Stimulated activated CD4-positive, alpha-beta T cell treated with anti-CD3 and anti-CD28 coated beads, Interleukin-4, amount 100 ng/mL, for 4 hours (primary cell): ENCODE measurements around the gene FCGBP.
"Not testable (repeated sequence)": the region's sequence is repeated elsewhere in the genome, so short reads cannot be mapped to it uniquely, and the experiment has no call there.

ENCODE experiments used
- DNase-seq, 2 experiments: peaks; one replicate each; pipeline ENCODE4 v3.0.0-alpha.2; 2020

The FCGBP gene

GRCh38 chr19:39916236-39916635 lies 18.2 kb downstream of the FCGBP start:
- no peak for DNase-seq

GRCh38 chr19:39915848-39916215 lies 18.6 kb downstream of the FCGBP start:
- no peak for DNase-seq

- no peak for DNase-seq
Measured at GRCh38 chr19:39915101-39915847, 19.2 kb downstream of the FCGBP start.

GRCh38 chr19:39913682-39914333 lies 20.6 kb downstream of the FCGBP start:
- DNase-seq: no peak

GRCh38 chr19:39908803-39909202 lies 25.6 kb downstream of the FCGBP start:
- no peak for DNase-seq

GRCh38 chr19:39906820-39907611 lies 27.4 kb downstream of the FCGBP start:
- no peak for DNase-seq

- no peak for DNase-seq
Measured at GRCh38 chr19:39906283-39906682, 28.2 kb downstream of the FCGBP start.

GRCh38 chr19:39903486-39904091 lies 30.8 kb downstream of the FCGBP start:
- not testable (repeated sequence) for DNase-seq

GRCh38 chr19:39902326-39902725 lies 32.1 kb downstream of the FCGBP start:
- not testable (repeated sequence) for DNase-seq

GRCh38 chr19:39901681-39902080 lies 32.8 kb downstream of the FCGBP start:
- not testable (repeated sequence) for DNase-seq

- DNase-seq: not testable (repeated sequence)
Measured at GRCh38 chr19:39898858-39899257, 35.6 kb downstream of the FCGBP start.

GRCh38 chr19:39897511-39898245 lies 36.8 kb downstream of the FCGBP start:
- DNase-seq: peak; percentile 27 to 37

GRCh38 chr19:39895096-39895495 lies 39.3 kb downstream of the FCGBP start:
- DNase-seq: not testable (repeated sequence)

GRCh38 chr19:39894236-39894606 lies 40.2 kb downstream of the FCGBP start:
- DNase-seq: not testable (repeated sequence)

- not testable (repeated sequence) for DNase-seq
Measured at GRCh38 chr19:39893366-39894235, 40.8 kb downstream of the FCGBP start.

GRCh38 chr19:39892506-39892902 lies 41.9 kb downstream of the FCGBP start:
- not testable (repeated sequence) for DNase-seq

- DNase-seq: peak in 1 of 2 experiments; percentile 12
Measured at GRCh38 chr19:39891660-39892505, 42.6 kb downstream of the FCGBP start.

- DNase-seq: no peak
Measured at GRCh38 chr19:39890755-39891551, 43.5 kb downstream of the FCGBP start.
